IPS-NIHi7 (cell line): Measurements from ENCODE around the gene LHFPL6.
A peak's percentile ranks its signal among the peaks of the same experiment; 100 is the strongest.

Source experiments
- DNase-seq: peaks from one replicate; pipeline ENCODE4 v3.0.0; 2012; ENCODE audit warnings: mixed read lengths; ENCODE audit errors: extremely low spot score

The LHFPL6 gene

DNA sequence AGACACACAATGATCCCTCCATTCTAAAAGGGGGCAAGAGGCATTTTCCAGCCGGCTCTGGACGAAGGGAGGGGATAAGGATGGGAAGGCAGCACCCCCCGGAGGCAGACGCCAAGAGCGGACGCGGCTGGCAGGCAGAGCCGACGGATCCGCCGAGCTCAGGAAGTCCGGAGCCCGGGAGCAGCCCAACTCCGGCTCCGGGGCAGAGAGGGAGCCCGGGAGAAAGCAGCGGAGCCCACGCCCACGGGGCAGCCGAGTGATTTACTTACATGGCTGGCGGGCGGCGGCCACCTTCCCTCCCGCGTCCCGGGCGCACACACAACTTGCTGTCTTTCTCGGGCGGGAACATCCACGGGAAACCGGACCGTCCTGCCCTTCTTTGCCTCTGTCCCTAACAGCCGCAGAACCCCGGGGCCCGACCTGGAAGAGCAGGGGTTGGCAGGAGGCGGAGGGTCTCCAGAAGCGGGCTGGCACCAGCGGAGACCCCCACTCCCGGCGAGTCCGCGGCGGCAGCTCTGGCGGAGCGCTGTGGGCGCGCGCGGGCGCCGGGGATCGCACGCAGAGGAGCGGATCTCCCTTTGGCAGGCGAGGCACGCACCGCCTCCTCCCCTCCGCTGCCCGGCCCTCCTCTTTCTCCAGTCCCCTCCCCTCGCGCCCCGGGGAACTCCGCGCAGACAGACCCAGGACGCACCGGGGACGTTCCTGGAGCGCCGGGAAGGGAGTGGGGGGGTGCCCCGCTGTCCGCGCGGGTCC is at the start of gene LHFPL6:
Gene LHFPL6, minus strand, starts transcription at position 580 of the 753 bp plus-strand sequence.
- peak; percentile 81 for DNase-seq

DNA sequence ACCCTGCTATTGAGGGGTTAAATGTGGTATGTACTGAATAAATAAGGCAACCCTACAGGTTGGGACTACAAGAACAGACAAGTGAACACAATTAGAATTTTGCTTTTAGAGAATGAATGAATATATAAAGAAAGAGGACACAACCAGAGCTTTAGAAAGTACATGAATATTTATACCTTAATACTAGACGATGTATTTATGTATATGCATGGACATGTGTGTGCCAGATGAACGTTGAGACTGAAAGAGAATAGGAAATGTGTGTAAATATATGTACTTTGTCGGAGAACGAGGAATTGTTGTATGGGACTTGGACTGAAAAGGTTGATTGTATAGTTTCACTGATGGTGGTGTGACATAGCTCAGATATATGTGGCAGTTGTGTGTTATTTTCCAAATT is 43.1 kb upstream of the LHFPL6 start:
- no peak for DNase-seq

DNA sequence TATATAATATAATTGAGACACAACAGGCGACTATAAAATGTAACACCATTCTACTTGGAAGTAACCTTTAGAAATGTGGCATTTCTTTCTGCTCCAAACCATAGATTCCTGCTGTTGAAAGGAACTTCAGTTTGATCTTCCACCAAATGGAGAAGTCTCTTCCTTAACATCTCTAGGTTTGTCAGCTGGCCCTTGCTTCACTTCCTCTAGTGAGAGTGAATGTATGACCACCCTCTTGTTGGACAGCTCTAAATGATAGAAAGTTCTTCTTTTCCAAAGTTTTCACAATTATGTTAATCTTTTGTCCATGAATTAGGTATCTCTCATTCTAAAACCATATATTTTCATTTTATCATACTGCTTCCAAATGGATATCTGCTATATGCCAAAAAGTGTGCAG is 38.7 kb upstream of the LHFPL6 start:
- no peak for DNase-seq

DNA sequence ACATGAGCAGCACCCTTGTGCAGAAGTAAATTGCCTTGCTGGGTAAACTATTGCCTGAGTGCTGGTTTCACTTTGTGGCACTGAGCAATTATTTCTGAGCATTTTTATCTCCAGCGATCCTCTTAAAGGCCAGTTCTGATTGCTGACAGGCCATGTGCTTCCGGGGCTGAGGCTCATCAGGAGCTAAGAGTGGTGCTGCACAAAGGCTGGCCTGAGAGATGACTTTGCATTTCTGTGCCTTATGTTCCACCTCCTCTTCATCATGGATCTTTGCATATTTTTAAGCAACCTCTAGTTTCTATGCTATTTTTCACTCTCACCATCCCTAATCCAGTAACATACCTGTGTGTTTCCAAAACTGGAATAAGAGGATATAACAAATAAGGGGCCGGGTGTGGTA is 34.9 kb upstream of the LHFPL6 start:
- DNase-seq: no peak

DNA sequence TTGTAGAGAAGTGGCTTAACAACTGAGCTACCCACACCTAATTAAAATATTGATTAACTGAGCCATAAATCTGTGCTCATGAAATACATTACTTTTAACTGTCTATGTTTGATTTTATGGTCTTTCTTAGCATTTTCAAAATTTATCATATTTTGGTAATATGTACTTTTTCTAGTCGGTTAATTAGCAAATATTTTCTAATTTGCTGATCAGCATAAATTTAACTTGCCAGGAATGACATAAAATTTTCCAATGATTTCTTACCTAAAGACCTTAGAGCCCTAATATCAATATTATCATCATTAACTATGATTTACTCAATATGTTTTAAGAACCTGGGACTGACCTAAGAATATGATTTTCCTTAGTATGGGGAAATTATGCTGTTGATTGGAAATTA is 32.6 kb upstream of the LHFPL6 start:
- no peak for DNase-seq

DNA sequence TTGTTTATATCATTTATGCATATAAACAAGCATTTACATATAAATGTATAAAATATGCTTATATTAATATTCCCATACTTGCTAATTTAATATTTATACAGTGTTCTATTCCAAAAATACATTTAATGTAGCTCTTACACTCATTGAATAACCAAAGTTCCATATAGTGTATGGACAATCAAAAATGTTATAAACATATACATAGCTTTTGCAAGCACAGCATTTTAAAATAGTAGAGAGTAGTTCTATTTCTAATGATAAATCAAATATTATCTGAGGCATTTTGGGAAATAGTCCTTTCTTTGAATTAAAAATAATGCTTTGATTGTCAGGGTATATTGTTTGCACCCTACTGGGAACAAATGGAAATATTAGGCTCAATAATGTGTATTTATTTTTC is 30.0 kb upstream of the LHFPL6 start:
- no peak for DNase-seq

DNA sequence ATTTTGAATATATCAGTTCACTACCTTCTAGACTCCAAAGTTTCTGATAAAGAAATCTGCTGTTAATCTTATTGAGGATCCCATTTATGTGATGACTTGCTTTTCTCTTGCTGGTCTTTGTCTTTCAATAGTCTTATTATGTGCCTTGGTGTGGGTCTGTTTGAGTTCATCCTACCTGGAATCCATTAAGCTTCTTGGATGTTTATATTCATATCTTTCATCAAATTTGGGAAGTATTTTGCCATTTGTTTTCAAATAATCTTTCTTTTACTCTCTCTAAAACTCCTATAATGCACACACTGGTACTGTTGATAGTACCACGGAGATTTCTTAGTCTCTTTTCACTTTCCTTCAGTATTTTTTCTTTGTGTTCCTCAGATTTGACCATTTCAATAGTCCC is 28.3 kb upstream of the LHFPL6 start:
- DNase-seq: no peak

DNA sequence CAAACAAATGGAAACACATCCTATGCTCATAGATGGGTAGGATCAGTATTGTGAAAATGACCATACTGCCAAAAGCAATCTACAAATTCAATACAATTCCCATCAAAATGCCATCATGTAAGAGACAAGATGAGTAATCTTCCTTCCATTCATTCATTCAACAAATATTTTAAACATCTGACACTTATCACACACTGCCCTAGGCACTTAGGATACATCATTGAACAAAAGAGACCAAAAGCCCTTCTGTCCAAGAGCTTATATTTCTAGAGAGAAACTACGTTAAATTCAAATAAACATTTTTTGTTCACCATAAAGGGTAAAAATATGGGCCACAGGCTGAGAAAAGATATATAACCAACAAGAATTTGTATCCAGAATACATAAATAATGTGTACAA is 20.5 kb upstream of the LHFPL6 start:
- no peak for DNase-seq

DNA sequence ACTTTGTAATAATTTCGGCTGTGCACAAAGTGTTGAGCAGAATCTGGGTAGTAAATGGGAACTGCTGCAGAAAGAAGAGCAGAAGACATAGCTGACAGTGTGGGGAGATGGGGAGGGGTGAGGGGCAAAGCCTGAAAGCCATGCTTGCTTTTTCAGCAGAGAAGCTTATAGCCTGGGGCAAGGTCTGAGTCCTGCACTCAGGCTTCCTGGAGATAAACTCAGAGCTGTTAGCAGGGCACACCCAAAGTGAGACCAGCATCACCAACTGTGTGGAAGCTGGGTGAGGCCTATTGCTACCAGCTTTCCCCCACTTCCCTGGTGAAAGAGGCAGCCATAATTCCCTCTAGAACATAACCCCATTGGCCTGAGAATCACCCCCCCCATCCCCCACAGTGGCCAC is 15.6 kb upstream of the LHFPL6 start:
- DNase-seq: no peak

DNA sequence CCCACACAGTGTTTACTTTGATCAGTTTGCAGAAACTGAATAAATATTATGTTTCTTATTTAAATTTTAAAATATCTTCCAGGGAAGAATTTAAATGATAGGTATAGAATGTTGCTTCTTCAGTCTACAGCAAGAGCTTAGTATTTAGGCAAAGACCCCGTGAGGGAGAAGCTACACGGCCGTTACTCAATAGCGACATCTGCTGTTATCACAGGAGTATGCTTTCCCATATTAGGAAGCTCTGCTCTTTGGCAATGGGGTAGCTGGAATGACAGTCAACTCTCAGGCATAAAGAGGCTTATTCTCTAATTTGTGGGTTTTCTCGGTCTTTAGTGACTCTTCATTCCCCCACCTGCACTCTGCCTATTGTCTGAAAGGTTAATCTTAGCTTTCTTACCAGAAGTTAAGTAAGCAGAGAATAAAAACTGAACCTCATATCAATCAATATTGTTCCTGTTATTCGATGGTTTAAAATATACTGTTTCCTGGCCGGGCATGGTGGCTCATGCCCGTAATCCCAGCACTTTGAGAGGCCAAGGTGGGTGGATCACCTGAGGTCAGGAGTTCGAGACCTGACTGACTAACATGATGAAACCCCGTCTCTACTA is 13.2 kb upstream of the LHFPL6 start:
- DNase-seq: peak; percentile 86

DNA sequence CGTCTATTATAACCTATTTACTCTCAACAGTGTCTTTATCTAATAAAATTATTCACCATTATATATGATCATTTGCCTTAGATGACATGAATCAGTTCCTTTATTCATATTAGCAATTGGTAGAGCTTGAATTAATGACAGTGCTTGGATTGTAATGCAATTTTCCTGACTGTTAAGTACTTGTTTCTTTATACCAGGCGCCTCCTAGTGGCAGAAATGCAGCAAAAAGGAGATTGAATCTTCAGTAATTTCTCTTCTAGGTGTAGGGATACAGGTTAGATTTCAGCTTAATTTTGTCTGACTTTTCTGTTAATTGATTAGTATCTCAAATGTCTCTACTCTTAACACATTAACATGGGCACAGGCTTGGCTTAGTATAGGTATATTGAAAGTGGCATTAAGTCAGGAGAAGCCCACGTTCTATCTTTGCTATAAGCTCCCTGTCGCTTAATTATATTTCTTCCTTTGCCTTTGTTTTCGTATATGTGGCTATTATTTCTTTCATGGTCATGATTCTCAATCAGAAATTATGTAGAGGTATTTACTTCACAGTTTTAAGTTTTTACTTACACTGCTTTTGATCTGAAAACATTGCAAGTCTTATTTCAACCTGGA is 9.1 kb upstream of the LHFPL6 start:
- DNase-seq: peak; percentile 39

DNA sequence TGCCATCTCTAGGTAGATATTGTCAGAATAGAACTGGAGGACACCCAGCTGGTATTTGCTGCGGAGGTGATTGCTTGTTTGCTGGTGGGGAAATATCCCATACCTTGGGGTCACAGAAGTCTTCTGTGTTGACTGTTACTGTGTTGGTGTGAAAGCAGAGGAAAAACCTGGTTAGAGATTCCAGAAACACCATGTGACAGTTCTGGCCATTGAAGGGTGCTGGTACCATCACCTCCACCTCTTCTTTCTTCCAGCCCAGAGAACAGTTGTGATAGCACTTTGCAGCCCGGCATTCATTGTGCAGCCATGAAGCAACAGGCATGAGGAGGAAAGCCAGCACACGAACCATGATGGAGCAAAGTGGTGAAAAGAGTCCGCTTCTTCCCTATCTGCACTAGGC is 4.9 kb upstream of the LHFPL6 start:
- no peak for DNase-seq

DNA sequence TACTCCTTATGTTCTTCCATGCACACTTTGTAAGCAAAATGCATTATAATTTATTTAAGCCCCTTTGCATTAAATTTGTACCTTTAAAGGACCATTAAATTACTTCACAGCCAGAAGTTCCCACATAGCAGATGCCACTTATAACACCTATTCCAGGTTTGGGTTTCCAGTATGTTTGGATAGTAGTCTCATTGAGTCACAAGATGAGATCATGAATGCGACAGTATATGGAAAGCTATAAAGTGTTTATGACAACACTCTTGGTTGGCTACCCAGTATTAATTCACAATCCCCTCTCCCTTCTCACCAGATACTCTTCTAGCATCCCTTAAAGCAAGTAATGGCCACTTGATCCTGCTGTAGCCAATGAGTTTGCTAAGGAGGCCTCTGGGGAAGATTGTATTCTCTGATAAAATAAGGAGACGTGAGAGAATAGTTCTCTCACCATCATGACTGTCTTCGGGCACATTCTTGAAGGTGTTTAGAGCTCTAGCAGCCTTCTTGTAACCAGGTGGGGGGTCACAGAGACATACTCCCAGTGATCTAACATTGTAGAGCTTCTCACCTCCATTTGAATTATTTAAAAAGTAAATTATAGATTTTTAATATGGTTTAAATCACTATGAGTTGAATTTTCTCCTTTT is 2.8 kb upstream of the LHFPL6 start:
- no peak for DNase-seq

DNA sequence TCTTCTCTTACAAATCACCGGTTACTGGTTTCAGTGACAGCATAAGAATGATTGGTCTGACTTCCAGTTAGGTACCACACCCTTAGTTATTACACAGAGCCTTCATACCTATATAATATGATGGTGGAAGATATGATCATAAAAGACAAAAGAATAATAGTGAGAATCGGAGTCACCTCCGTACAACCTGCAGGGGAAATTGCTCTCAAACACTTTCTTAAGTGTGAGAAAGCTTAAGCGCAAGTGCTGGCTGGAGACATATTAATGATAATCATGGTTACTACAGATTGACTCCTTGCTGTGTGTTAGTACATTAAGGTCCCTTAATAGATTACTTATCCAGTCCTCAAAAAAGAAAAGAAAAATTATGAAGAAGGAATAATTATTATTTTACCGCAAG is 1.8 kb upstream of the LHFPL6 start:
- DNase-seq: no peak

DNA sequence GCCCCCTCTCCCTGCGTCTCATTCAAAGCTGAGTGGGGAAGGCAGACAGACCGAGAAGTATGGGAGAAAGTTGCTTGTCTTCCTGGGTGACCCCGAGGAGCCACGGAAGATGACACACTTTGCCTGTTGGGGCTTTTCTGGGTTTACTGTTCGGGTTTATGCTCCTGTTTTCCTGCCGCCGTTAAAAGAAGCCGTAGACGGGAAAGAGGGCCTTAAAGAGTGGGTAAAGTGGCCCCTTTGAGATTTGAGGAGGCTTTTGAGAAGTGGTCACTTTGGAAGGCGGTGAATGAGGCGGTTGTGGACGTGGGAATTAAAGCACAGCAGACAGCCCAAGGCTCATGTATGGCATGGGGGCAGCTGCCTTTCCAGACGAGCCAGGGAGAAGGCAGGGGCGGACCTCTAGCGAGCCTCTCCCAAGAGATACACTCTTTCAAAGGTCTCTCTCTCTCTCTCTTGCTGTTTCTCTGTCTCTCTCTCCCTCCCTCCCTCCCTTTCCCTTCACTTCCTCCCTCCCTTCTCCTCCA is 493 bp upstream of the LHFPL6 start:
- DNase-seq: peak; percentile 39

DNA sequence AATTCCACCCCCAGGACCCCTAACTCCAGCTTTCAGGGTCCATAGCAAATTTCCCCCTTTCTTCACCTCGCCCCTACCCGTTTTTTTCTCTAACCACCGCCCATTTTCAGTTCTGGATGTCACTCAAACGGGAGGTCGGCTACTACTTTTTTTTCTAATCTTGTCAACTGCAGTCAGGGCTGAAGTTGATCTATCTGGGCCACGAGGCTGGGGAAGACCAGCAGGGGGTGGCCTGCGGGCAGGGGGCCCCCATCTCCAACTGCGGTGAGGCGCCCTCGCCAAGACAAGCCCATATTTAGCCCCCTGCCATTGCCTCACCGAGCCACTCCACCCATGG is 748 bp downstream of the LHFPL6 start:
- DNase-seq: no peak

DNA sequence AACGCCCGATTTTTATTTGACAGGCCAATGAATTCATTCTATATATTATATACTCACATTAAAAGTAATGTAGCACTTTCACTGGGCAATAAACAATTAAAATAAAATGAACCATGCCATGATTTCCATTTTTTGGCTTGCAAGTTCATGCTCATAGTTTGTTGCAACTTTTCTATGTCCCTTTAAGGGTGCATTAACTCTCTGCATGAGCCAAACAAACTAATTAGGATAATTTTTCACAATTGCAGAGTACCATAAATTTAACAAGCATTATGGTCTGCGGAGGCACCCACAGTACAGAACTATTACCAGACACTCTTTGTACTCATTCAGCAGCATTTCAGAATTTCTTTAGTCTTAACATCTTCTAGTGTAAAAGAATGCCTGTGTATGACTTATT is 1.4 kb downstream of the LHFPL6 start:
- DNase-seq: no peak

DNA sequence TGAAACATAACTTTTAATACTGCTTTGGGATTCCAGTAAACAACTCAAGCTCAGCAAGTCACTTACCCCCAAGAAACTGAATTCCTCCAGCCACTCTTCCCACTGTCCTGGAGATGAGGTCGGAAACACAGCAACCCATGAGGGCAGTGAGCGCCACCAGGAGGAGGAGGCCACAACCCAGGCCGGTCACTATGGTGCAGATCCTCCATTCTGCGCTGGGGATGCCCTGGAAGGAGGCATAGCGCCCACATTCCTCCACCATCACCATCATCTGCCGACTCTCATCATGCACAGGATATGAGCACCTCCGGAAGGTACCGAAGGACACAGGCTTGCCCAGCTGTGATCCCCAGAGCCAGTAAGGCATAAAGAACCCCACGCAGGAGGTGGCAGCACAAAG is 2.2 kb downstream of the LHFPL6 start:
- peak; percentile 61 for DNase-seq

DNA sequence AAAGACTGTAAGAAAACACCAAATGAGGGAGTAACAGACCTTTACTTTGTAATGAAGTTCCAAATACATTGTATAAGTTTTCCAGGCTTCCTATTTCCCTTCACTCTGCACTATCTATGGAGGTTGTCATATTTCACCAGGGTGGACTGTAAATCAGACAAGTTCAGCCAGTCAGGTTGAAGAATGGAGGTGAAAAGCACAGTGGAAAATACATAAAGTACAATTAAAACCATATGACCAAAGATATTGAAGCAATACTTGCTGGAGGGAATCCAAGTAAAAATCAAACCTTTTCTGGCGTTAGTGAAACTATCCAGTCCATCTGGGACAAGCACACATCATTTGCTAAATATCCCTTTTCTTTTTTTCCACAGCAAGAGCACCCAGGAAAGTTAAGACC is 3.2 kb downstream of the LHFPL6 start:
- DNase-seq: no peak

DNA sequence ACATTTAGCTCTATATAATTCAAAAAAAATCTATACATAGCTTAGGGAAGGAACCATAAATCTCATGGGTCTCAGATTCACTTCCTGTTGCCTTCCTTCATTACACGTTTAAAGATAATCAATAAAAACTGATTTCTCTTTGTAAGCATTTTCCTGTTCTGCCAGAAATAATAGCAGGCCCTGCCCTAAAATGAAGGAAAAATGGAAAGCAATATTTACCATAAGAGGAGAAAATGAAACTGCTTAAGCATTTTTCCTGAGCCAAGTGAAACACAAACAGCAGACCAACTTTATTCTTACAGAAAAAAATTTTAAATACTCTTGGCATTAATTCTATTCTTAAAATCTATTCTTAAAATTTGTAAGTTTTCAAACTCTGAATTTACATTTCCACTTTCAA is 4.0 kb downstream of the LHFPL6 start:
- no peak for DNase-seq

DNA sequence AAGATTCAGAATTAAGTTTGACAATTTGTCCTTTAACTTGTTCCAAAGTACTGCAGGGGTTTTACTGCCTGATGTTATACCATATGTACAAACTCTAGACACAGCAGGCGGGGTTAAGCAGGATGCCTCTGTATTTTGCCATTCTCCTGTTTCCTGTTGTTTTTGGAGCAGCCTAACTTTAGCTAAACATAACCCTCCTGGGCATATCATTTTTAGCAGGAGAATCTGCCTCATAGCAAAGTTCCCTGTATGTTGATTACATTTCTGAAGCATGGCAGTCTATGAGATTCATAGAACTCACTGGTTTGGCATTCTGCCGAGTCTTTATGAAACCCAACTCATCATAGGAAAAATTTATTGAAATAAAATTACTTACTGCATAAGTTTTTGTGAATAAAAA is 5.2 kb downstream of the LHFPL6 start:
- DNase-seq: no peak

DNA sequence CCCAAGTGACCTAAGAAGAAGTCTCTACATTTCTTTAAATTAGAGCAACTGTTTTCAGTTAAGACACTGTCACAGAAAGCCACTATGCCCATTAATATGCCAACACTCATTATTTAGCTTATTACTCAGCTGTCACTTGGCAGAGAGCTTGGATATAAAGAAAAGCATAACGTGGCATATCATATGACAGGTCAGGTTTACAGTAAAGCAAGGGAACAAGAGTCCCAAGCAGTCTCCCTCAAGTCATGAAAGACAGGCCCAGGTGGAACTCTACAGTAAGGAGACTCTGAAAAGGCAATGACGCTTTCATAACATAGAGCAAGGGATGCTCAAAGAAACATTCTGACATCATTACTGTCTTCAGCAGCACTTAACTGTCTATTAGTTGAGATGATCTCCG is 6.3 kb downstream of the LHFPL6 start:
- no peak for DNase-seq

DNA sequence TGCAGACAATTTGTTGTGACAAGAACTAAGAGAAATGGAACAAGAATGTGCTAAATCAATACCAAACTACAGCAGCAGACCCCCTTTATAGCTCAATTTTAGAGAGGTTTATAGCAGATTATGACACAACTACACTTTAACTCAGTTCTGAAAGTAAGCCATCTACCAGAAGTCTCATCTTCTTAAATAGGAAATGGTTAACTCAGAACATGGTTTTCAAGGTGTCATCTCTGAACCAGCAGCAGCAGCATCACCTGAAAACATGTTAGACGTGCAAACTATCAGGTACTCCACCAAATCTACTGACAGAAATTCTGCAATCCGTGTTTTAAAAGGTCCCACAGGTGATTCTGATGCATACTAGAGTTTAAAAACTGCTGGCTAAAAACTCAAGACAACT is 6.8 kb downstream of the LHFPL6 start:
- no peak for DNase-seq
